Liver (tissue), 9 donors: ENCODE results near the gene R3HCC1L. TPM values are rescaled to one million over a fixed set of nuclear protein-coding genes. Genes with fewer than 3 reads are reported as not detected.

ENCODE experiments used
- DNase-seq: peaks from one replicate; pipeline ENCODE4 v3.0.0-alpha.2; 2017; ENCODE audit warnings: low spot score
- H3K27ac ChIP-seq, 2 donors: one replicate each; pipeline ENCODE4 v1.7.0; 2013; ENCODE audit warnings: inconsistent platforms in 2 of 2, low read length in 2 of 2, control low read depth in 1 of 2, low read depth in 1 of 2, mild to moderate bottlenecking in 1 of 2
- H3K27me3 ChIP-seq, 4 donors: one replicate each; pipeline versions ENCODE4 v1.6.1 to v1.7.0; 2013; ENCODE audit warnings: low read length in 3 of 4, inconsistent platforms in 1 of 4, mild to moderate bottlenecking in 1 of 4, moderate library complexity in 1 of 4; ENCODE audit not compliant: control insufficient read depth in 4 of 4, insufficient read depth in 4 of 4
- H3K36me3 ChIP-seq, 4 donors: one replicate each; pipeline versions ENCODE4 v1.6.1 to v1.7.0; 2013; ENCODE audit warnings: low read length in 3 of 4, mild to moderate bottlenecking in 3 of 4, low read depth in 1 of 4, moderate library complexity in 1 of 4; ENCODE audit not compliant: control insufficient read depth in 4 of 4, insufficient read depth in 3 of 4
- H3K4me1 ChIP-seq, 4 donors: one replicate each; pipeline versions ENCODE4 v1.6.1 to v1.7.0; 2013; ENCODE audit warnings: low read length in 3 of 4, mild to moderate bottlenecking in 3 of 4, moderate library complexity in 1 of 4; ENCODE audit not compliant: control insufficient read depth in 4 of 4, insufficient read depth in 4 of 4
- H3K4me3 ChIP-seq, 3 donors: one replicate each; pipeline versions ENCODE4 v1.6.1 to v1.7.0; 2013; ENCODE audit warnings: low read length in 3 of 3, control low read depth in 1 of 3, low read depth in 1 of 3, mild to moderate bottlenecking in 1 of 3
- H3K9ac ChIP-seq, 2 donors: one replicate each; pipeline ENCODE4 v1.7.0; 2013; ENCODE audit warnings: low read length in 2 of 2, mild to moderate bottlenecking in 2 of 2, moderate library complexity in 2 of 2, control low read depth in 1 of 2, low read depth in 1 of 2
- H3K9me3 ChIP-seq, 4 donors: one replicate each; pipeline versions ENCODE4 v1.6.1 to v1.7.0; 2013; ENCODE audit warnings: low read length in 3 of 4; ENCODE audit not compliant: control insufficient read depth in 4 of 4
- ATF3 ChIP-seq: IDR thresholded peaks from 2 replicates; pipeline ENCODE4 v1.6.1; 2016; ENCODE audit warnings: antibody characterized with exemption
- GABPA ChIP-seq, 2 donors: IDR thresholded peaks in 1 of 2; conservative IDR thresholded peaks in 1 of 2; 2 replicates each; pipeline ENCODE4 v1.6.1; 2016; ENCODE audit warnings: antibody characterized with exemption in 2 of 2, mild to moderate bottlenecking in 1 of 2, moderate library complexity in 1 of 2
- HNF4A ChIP-seq, 2 donors: conservative IDR thresholded peaks; 2 replicates each; pipeline ENCODE4 v1.6.1; 2016; ENCODE audit warnings: antibody characterized with exemption in 2 of 2, mild to moderate bottlenecking in 2 of 2
- JUND ChIP-seq, 2 donors: IDR thresholded peaks; 2 replicates each; pipeline ENCODE4 v1.6.1; 2016; ENCODE audit warnings: antibody characterized with exemption in 2 of 2
- MAX ChIP-seq: IDR thresholded peaks from 2 replicates; pipeline ENCODE4 v1.6.1; 2016; ENCODE audit warnings: antibody characterized with exemption
- NR2F2 ChIP-seq: IDR thresholded peaks from 2 replicates; pipeline ENCODE4 v1.6.1; 2016; ENCODE audit warnings: antibody characterized with exemption
- REST ChIP-seq: IDR thresholded peaks from 2 replicates; pipeline ENCODE4 v1.6.1; 2016; ENCODE audit warnings: antibody characterized with exemption, mild to moderate bottlenecking
- RXRA ChIP-seq, 2 donors: IDR thresholded peaks; 2 replicates each; pipeline ENCODE4 v1.6.1; 2017 to 2018; ENCODE audit warnings: antibody characterized with exemption in 2 of 2, mild to moderate bottlenecking in 1 of 2
- SP1 ChIP-seq: IDR thresholded peaks from 2 replicates; pipeline ENCODE4 v1.6.1; 2018; ENCODE audit warnings: antibody characterized with exemption, mild to moderate bottlenecking
- TAF1 ChIP-seq: conservative IDR thresholded peaks from 2 replicates; pipeline ENCODE4 v1.6.1; 2016; ENCODE audit warnings: antibody characterized with exemption, mild to moderate bottlenecking
- YY1 ChIP-seq: IDR thresholded peaks from 2 replicates; pipeline ENCODE4 v1.6.1; 2016; ENCODE audit warnings: antibody characterized with exemption, mild to moderate bottlenecking
- ZBTB33 ChIP-seq: IDR thresholded peaks from 2 replicates; pipeline ENCODE4 v1.6.1; 2016; ENCODE audit warnings: antibody characterized with exemption
- WGBS: extraction: QIAGEN DNeasy Blood & Tissue Kit; methylation state at CpG from one replicate; pipeline ENCODE4 v1.1.7; 2013; 5-methylcytosine and 5-hydroxymethylcytosine counted together
- polyA plus RNA-seq, 2 donors: library from polyadenylated mRNA; stranded (reverse) in 1 of 2; unstranded in 1 of 2; fragments of 200-250 nt in 1 of 2; fragments of >200 nt in 1 of 2; fragmentation: Nextera tagmentation in 1 of 2; extraction: Ambion mirVana in 1 of 2; gene quantifications; one replicate each; pipeline versions ENCODE4 v1.2.1 to v1.2.3, GENCODE V29; 2013 to 2015
- total RNA-seq, 2 donors: library from RNA; depleted of rRNA; stranded (reverse); fragments of >200 nt; gene quantifications; one replicate each; pipeline ENCODE4 v1.2.3, GENCODE V29; 2014
- donor health status: healthy.
- donor health status: healthy.
- donor health status: healthy.
- donor health status: healthy.
- donor health status: healthy.

The R3HCC1L gene
- total RNA-seq (10 to 100 TPM; 10.1 to 11.2 TPM), polyA plus RNA-seq (1 to 10 TPM; 3.2 to 4.8 TPM)

- Histone ChIP-seq H3K9ac (peak within 1 kb of the TSS; percentile 92 to 95), H3K9me3 (no peaks in the 10 kb centered on the region), H3K4me3 (peak within 1 kb of the TSS; percentile 70 to 87 (median 77)), H3K4me1 (peaks cover 1 to 19% (median 9%) of the 10 kb centered on the region in 4 donors), H3K27me3 (no peaks in the 10 kb centered on the region), H3K27ac (peak within 1 kb of the TSS; percentile 84 to 96), H3K36me3 (no peaks in the 10 kb centered on the region)
- DNase-seq, result peak; percentile 94
- TF ChIP-seq JUND (IDR thresholded peaks at IDR 0.05) (no peak), GABPA (IDR thresholded peaks at IDR 0.05 in 1 of 2, conservative IDR thresholded peaks at IDR 0.05 in 1 of 2) (peak; percentile 24 to 76), NR2F2 (peak; percentile 87), ZBTB33 (no peak), RXRA (IDR thresholded peaks at IDR 0.05) (peak in 1 of 2 donors; percentile 28), ATF3 (no peak), MAX (no peak), YY1 (peak; percentile 94), SP1 (peak; percentile 72), REST (peak; percentile 36), HNF4A (conservative IDR thresholded peaks at IDR 0.05) (no peak), TAF1 (peak; percentile 59)
- WGBS, result under 1% methylated on average over 64 of the region's 64 CpGs
These were observed at the start of gene R3HCC1L for GRCh38 chr10:98134431-98135221. R3HCC1L (plus strand) TSS chr10:98134657; CDS start chr10:98208115, 73,458 bp downstream.

GRCh38 chr10:98085238-98085637, 49.2 kb upstream of the R3HCC1L start:
- no peak for TF ChIP-seq MAX
- TF ChIP-seq REST, result no peak
- no peak for TF ChIP-seq HNF4A (conservative IDR thresholded peaks at IDR 0.05)
- no peak for TF ChIP-seq GABPA (IDR thresholded peaks at IDR 0.05 in 1 of 2, conservative IDR thresholded peaks at IDR 0.05 in 1 of 2)
- Histone ChIP-seq H3K4me3 (no peak overlapping the region), H3K27me3 (peaks cover 0 to 4% (median 2%) of the 10 kb centered on the region in 4 donors)

More at GRCh38 chr10:98085238-98085637, 49.2 kb upstream of the R3HCC1L start:
- 73% methylated on average over 4 of the region's 4 CpGs for WGBS
- H3K27ac ChIP-seq, result no peak overlapping the region
- no peak overlapping the region for H3K9ac ChIP-seq
- no peaks in the 10 kb centered on the region for H3K36me3 ChIP-seq
- H3K4me1 ChIP-seq, result no peaks in the 10 kb centered on the region
- no peaks in the 10 kb centered on the region for H3K9me3 ChIP-seq
- no peak for DNase-seq
